Measurements from ENCODE around the gene SRC. TPM values are rescaled to one million over a fixed set of nuclear protein-coding genes. Genes with fewer than 3 reads are reported as not detected.

Gene SRC
- total RNA-seq, 1 experiment from 2014 or later, result 7.2 TPM

DNA sequence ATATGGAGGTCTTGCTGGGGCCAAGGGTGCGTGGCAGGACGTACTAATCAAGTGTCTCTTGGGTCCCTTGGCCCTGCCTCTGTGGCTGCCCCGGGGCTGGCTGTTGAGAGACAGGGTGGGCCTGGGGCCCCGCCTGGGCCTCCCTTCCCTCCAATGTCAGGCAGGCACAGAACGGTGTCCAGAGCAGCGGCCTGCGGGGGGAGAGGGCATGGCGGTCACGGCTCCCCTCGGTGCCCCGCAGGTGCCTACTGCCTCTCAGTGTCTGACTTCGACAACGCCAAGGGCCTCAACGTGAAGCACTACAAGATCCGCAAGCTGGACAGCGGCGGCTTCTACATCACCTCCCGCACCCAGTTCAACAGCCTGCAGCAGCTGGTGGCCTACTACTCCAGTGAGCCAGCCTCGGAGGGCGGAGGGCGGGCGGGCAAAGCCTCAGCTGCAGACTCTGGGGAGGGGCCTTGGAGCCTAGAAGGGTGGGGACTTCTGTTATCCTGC is 50.0 kb downstream of the SRC start:
- DNase-seq (ENCODE audit: low spot score), result no peak

- DNase-seq (ENCODE audit: low spot score), result no peak
These were observed 50.6 kb downstream of the SRC start for GRCh38 chr20:37396416-37397075.

DNA sequence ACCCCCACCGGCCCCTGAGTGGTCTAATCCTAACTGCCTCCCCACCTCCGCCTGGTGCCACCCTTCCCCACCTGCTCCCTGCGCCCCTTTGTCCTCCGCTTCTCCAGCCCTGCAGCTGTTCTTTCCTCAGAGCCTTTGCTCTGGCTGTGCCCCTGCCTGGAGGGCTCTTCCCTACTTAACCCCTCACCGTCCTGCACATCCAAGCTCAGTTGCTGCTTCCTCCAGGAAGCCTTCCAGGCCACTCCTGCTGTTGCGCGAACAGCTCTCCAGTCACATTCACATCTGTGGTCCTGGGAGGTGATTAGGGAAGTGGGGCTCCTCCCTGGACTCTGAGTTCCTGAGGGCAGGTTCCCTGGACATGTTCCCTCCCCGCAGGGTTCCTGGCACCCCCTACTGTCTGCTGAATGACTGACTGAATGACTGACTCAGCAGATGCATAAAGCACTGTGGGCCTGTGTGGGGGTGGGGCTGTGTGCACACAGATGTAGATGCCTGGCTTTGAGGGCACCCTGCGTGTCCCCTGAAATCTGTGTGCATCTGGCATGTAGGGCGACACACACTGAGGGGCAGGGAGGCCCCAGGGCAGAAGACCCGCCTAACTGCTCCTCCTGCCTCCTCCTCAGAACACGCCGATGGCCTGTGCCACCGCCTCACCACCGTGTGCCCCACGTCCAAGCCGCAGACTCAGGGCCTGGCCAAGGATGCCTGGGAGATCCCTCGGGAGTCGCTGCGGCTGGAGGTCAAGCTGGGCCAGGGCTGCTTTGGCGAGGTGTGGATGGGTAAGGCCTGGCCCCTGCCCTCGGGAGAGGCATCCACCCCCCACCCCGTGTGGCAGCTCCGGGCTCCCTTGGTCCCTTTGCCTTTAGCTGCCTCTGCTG is 51.4 kb downstream of the SRC start:
- DNase-seq (ENCODE audit: low spot score), result no peak

- no peak for DNase-seq (ENCODE audit: low spot score)
These were observed 52.2 kb downstream of the SRC start for GRCh38 chr20:37397954-37398749.

DNA sequence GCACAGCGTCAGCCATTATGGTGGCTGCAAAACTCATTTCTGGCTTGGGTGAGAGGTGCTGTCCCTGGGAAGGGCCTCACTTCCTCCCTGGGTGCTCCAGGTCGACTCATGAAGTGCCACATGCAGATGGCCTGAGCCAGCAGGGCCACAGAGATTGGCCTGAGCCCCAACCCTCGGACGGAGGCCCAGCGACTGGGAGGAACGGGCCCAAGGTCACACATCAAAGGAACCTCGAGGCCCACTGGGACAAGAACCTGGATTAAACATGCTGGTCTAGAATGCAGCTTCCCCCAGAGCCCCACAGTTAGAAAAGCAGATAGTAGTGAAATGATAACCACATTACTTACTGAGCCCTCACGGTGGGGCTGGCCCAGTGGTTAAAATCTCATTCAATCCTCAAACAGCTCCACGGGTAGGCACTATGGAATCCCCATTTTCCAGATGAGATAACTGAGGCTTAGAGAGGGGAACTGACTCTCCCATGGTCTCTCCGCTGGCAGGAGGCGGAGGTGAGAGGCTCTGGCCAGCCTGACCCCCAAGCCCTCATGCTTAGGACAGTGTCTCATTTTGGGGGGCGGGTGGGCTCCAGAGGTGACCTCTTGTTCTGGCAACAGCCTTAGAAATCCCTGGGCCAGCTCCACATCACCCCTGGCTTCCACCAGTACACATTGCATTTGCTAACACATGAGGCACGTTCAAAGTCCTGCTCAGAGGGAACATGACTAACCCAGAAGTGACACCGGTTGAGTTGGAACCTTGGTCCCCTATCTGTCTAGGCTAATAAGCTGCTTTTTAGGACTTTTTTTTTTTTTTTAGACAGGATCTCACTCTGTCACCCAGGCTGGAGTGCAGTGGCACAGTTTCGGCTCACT is 53.0 kb downstream of the SRC start:
- no peak for DNase-seq (ENCODE audit: low spot score)

- DNase-seq (ENCODE audit: low spot score), result no peak
These were observed 55.5 kb downstream of the SRC start for GRCh38 chr20:37401282-37401929.

DNA sequence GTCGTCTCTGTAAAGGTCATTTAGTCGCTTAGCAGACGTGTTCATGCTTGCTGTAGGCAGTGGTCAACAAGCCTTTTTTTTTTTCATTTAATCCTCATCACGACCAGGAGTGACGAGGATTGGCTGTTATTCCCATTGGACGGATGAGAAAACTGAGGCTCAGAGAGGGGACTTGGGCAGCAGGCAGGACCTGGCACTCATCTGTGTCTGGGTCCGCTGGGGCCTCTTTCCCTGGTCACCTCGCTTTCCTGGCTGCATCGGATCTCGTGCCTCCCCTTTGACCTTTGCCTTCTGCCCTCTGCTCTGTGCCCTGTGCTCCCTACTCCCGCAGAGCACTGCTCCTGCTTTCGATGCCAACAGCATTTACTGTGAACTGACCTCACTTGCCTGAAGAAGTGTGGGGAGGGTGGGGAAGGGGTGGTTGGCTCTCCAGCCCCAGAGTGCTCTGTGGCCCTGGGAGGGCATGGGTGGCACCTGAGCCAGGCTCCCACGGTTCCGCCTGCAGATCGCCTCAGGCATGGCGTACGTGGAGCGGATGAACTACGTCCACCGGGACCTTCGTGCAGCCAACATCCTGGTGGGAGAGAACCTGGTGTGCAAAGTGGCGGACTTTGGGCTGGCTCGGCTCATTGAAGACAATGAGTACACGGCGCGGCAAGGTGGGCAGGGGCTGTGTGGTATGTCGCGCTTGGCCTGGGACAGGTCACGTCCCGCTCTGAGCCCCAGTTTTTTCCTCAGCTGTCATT is 56.2 kb downstream of the SRC start:
- no peak for DNase-seq (ENCODE audit: low spot score)

GRCh38 chr20:37403107-37404033 is 57.4 kb downstream of the SRC start:
- no peak for DNase-seq (ENCODE audit: low spot score)

- no peak for DNase-seq (ENCODE audit: low spot score)
These were observed 58.5 kb downstream of the SRC start for GRCh38 chr20:37404461-37404890.

GRCh38 chr20:37405351-37405897 is 59.5 kb downstream of the SRC start:
- no peak for DNase-seq (ENCODE audit: low spot score)

DNA sequence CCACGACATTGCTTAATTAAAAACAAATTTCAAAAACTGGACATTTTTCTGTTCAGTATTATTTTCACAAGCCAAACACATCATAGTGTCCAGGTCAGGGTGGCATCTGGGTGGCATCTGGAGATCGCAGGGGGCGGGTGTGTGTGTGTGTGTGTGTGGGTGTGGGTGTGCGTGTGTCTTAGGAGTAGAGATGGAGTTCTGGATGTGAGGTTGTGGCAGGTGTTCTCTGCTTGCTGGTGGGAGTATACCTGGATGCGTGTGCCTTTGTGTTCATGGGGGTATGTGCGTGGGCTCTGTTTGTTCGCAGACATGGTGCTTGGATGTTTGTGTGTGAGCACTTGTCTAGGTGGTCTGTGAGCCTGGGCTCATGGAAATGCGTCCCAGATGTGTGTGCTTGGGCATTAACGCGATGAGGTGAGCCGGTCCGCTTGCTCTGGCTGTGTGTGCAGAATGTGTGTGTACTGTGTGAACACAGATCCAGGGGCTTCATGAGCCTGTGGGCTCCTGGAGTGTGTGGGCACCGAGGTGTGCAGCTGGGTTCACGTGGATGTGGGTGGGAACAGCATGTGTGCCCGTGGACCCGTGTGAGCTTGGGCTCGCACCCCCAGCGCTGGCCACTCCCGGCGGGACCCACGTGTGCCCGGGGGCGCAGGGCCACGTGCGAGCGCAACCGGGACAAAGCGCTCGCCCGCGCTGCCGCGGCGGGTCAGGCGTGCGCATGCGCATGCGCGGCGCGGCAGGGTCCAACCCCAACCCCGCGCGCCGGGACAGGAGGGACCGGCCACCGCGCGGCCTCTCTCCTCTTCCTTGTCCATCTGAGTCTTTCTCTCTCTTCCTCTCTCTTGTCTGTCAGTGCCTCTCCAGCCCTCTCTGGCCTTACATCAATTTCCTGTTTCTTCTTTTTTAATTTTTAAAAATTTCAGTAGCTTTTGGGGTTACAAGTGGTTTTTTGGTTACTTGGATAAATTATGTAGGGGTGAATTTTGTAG is 60.4 kb downstream of the SRC start:
- no peak for DNase-seq (ENCODE audit: low spot score)

DNA sequence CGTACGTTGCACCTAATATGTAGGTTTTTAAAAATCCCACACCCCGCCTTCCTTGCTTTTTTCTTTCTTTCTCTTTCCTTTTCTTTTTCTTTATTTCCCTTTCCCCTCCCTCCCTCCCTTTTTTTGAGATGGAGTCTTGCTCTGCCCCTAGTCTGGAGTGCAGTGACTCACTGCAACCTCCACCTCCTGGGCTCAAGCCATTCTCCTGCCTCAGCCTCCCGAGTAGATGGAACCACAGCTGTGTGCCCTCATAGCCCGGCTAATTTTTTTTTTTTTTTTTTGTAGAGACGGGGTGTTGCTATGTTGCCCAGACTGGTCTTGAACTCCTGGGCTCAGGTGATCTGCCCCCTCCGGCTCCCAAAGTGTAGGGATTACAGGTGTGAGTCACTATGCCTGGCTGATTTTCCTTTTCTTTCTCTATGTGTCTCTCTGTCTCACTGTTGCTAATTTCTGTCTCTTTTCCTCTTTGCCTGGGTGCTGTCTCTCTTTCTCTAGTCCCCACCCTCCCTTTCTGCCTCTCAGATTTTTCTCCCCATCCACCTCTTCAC is 61.2 kb downstream of the SRC start:
- DNase-seq (ENCODE audit: low spot score), result no peak

DNA sequence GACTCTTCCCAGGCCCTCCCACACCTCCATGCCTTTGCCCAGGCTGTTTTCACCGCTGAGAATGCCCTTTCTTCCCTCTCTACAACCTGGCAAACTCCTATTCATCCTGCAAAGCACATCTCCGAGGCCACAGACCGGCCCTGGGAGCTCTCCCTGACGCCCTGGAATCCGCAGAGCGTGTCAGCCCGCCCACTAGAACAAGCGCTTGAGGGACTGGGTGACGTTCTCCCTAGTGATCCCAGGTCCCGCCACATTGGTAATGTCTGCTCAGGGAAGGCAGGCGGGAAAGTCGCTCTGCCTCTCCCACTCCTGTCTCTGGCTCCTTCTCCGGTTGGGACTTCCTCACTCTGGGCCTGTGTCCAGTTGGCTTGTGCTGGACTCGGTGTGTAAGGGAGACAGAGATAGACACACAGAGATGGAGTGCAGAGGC is 61.6 kb downstream of the SRC start:
- DNase-seq (ENCODE audit: low spot score), result no peak

GRCh38 chr20:37408302-37409193 is 62.6 kb downstream of the SRC start:
- DNase-seq (ENCODE audit: low spot score), result no peak

DNA sequence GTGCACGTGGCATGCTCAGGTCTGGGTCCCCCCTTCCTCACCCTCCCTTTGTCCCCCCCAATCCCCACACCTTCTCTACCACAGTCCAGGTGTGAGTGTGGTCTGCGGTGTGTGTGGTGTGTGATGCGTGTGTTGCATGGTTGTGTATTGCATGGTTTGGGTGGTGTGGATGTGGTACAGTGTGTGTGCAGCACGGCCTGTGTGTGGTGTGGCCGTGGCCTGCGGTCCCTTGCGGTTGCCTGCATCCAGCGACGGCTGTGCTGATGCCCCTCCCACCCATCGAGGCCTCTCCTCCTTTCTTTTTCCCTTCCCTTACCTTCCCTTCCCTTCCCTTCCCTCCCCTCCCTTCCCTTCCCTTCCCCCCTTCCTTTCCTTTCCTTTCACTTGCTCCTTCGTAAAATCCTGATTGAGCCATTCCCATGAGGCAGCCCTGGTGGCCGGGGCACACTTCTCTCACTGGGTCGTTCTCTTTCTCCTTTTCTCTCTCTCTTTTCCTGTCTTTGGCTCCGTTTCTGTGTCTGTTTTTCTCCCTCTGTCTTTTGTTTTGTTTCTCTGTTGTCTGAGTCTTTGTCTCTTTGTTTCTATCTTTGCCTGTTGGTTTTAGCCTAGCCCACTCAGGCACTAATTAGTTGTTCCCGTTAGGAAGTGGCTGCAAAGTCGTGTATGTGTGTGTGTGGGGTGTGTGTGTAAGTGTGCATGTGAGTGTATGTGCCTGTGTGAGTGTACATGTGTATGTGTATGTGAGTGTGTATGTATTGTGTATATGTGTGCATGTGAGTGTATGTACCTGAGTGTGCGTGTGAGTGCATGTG is 65.7 kb downstream of the SRC start:
- no peak for DNase-seq (ENCODE audit: low spot score)
